ENCODE measurements around the gene RPS6KA1. TPM values are rescaled to one million over a fixed set of nuclear protein-coding genes. Genes with fewer than 3 reads are reported as not detected.

The RPS6KA1 gene
- total RNA-seq, 1 experiment from 2014 or later = 26.9 TPM

DNA sequence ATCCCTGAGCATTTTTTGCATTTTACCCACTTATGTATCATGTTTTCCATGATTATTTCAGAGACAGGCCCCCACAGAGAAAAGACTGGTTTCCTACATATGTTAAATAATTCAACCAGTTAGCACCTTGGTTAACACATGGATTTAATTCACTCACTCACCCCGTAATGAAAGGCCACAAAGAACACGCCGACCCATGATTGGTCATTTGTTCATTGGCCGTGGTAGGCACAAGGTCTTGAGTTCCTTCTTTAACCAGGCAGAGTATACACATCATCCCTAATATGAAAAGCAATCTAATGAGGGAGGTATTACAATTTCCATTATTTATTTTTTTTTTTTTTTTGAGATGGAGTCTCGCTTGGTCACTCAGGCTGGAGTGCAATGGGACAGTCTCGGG, 50.6 kb downstream of the RPS6KA1 start:
- Histone ChIP-seq H3K4me3 (ENCODE audit: low read depth, low read length) (no peak overlapping the region), H3K36me3 (ENCODE audit: control insufficient read depth, insufficient read depth, low read length) (no peaks in the 10 kb centered on the region), H3K9me3 (no peaks in the 10 kb centered on the region), H3K4me1 (no peaks in the 10 kb centered on the region), H3K27me3 (replicated peaks; ENCODE audit: control insufficient read depth, insufficient read depth, low read length) (no peaks in the 10 kb centered on the region)
- no peak overlapping the region for H3K27ac Mint-ChIP-seq (ENCODE audit: unreplicated experiment)
- H3K36me3 Mint-ChIP-seq (ENCODE audit: insufficient read depth, unreplicated experiment) = no peaks in the 10 kb centered on the region
- no peak for DNase-seq
- no peaks in the 10 kb centered on the region for H3K27me3 Mint-ChIP-seq (ENCODE audit: insufficient read depth, unreplicated experiment)
- BruUV-seq (replicated peaks) = no TSS peak
- H3K4me3 Mint-ChIP-seq (ENCODE audit: unreplicated experiment) = no peak overlapping the region
- intact Hi-C loops (cut with micrococcal nuclease; ENCODE audit: unreplicated experiment) = no loop called here
- ChIA-PET CTCF (no interaction called here), POLR2A (no interaction called here)
- no peaks in the 10 kb centered on the region for H3K9me3 Mint-ChIP-seq (ENCODE audit: unreplicated experiment)
- no peaks in the 10 kb centered on the region for H3K4me1 Mint-ChIP-seq (ENCODE audit: low read depth, unreplicated experiment)
- TF ChIP-seq, protein P1, sequence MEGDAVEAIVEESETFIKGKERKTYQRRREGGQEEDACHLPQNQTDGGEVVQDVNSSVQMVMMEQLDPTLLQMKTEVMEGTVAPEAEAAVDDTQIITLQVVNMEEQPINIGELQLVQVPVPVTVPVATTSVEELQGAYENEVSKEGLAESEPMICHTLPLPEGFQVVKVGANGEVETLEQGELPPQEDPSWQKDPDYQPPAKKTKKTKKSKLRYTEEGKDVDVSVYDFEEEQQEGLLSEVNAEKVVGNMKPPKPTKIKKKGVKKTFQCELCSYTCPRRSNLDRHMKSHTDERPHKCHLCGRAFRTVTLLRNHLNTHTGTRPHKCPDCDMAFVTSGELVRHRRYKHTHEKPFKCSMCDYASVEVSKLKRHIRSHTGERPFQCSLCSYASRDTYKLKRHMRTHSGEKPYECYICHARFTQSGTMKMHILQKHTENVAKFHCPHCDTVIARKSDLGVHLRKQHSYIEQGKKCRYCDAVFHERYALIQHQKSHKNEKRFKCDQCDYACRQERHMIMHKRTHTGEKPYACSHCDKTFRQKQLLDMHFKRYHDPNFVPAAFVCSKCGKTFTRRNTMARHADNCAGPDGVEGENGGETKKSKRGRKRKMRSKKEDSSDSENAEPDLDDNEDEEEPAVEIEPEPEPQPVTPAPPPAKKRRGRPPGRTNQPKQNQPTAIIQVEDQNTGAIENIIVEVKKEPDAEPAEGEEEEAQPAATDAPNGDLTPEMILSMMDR (IDR thresholded peaks at IDR 0.05; ENCODE audit: insufficient read depth in 1 of 2, low read depth in 1 of 2, low read length in 1 of 2, severe bottlenecking in 1 of 2, unreplicated experiment in 1 of 2) = no peak

DNA sequence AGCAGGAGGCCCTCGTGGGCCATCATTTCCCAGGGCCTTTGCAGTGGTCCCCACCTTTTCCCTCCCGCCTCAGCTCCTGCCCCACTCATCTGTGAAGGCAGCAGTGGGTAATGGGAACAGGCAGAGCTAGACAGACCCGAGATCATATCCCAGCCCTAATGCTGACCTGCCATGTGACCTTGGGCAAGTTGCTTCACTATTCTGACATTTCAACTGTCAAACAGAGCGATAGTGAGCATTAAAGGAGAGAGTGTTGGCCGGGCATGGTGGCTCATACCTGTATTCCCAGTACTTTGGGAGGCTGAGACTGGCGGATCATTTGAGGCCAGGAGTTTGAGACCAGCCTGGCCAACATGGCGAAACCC, 51.7 kb downstream of the RPS6KA1 start:
- POLR2A ChIA-PET = no interaction called here
- intact Hi-C loops (cut with micrococcal nuclease; ENCODE audit: unreplicated experiment) = no loop called here
- Mint-ChIP-seq H3K27me3 (ENCODE audit: insufficient read depth, unreplicated experiment) (no peaks in the 10 kb centered on the region), H3K4me1 (ENCODE audit: low read depth, unreplicated experiment) (no peaks in the 10 kb centered on the region), H3K4me3 (ENCODE audit: unreplicated experiment) (no peak overlapping the region), H3K27ac (ENCODE audit: unreplicated experiment) (no peak overlapping the region), H3K36me3 (ENCODE audit: insufficient read depth, unreplicated experiment) (no peaks in the 10 kb centered on the region), H3K9me3 (ENCODE audit: unreplicated experiment) (no peaks in the 10 kb centered on the region)
- TF ChIP-seq, protein P1 (IDR thresholded peaks at IDR 0.05; ENCODE audit: insufficient read depth in 1 of 2, low read depth in 1 of 2, low read length in 1 of 2, severe bottlenecking in 1 of 2, unreplicated experiment in 1 of 2) = no peak
- Histone ChIP-seq H3K36me3 (ENCODE audit: control insufficient read depth, insufficient read depth, low read length) (no peaks in the 10 kb centered on the region), H3K4me1 (no peaks in the 10 kb centered on the region), H3K9me3 (no peaks in the 10 kb centered on the region), H3K4me3 (ENCODE audit: low read depth, low read length) (no peak overlapping the region), H3K27me3 (replicated peaks; ENCODE audit: control insufficient read depth, insufficient read depth, low read length) (no peaks in the 10 kb centered on the region)
- CTCF ChIA-PET = no interaction called here
- no TSS peak for BruUV-seq (replicated peaks)
- DNase-seq = no peak

DNA sequence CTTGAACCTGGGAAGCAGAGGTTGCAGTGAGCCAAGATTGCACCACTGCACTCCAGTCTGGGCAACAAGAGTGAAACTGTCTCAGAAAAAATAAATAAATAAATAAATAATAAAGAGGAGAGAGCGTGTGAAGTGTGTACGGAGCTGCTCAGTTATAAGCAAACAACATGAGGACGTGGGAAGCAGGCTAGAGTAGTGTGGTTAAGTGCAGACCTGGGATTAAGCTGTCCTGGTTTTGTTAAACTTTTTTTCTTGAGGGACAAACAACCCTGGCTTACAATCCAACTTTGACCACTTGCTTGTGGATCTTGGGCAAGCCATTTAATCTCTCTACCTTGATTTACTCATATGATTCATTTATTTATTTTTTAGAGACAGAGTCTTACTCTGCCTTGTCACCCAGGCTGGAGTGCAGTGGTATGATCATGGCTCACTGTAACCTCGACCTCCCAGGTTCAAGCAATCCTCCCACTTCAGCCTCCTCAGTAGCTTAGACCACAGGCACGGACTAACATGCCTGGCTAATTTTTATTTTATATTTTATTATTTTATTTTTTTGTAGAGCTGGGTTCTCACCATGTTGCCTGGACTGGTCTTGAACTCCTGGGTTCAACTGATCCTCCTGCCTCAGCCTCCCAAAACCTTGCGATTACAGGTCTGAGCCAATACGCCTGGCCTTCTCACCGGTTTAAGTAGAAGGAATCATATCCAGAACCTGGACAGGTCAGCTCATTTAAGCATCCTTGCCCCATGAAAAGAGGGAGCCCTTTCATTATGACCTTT, 52.7 kb downstream of the RPS6KA1 start:
- no peak overlapping the region for H3K4me3 ChIP-seq (ENCODE audit: low read depth, low read length)
- TF ChIP-seq, protein P1 (IDR thresholded peaks at IDR 0.05; ENCODE audit: insufficient read depth in 1 of 2, low read depth in 1 of 2, low read length in 1 of 2, severe bottlenecking in 1 of 2, unreplicated experiment in 1 of 2) = no peak
- no peak overlapping the region for H3K4me3 Mint-ChIP-seq (ENCODE audit: unreplicated experiment)
- H3K36me3 Mint-ChIP-seq (ENCODE audit: insufficient read depth, unreplicated experiment) = no peaks in the 10 kb centered on the region
- H3K27me3 Mint-ChIP-seq (ENCODE audit: insufficient read depth, unreplicated experiment) = no peaks in the 10 kb centered on the region
- no peaks in the 10 kb centered on the region for H3K36me3 ChIP-seq (ENCODE audit: control insufficient read depth, insufficient read depth, low read length)
- H3K4me1 ChIP-seq = no peaks in the 10 kb centered on the region
- H3K9me3 Mint-ChIP-seq (ENCODE audit: unreplicated experiment) = no peaks in the 10 kb centered on the region
- no peaks in the 10 kb centered on the region for H3K4me1 Mint-ChIP-seq (ENCODE audit: low read depth, unreplicated experiment)
- intact Hi-C loops (cut with micrococcal nuclease; ENCODE audit: unreplicated experiment) = no loop called here
- no peaks in the 10 kb centered on the region for H3K27me3 ChIP-seq (replicated peaks; ENCODE audit: control insufficient read depth, insufficient read depth, low read length)
- ChIA-PET POLR2A (no interaction called here), CTCF (no interaction called here)
- H3K27ac Mint-ChIP-seq (ENCODE audit: unreplicated experiment) = no peak overlapping the region
- no peaks in the 10 kb centered on the region for H3K9me3 ChIP-seq
- DNase-seq = no peak
- no TSS peak for BruUV-seq (replicated peaks)
